NCI-H69 (cell line): ENCODE results near the gene P4HA1.
"Not testable (repeated sequence)": the region's sequence is repeated elsewhere in the genome, so short reads cannot be mapped to it uniquely, and the experiment has no call there.

Experiments used
- DNase-seq: peaks from one replicate; lab custom pipeline; 2025; lab: John Stamatoyannopoulos, UW

P4HA1 gene

GRCh38 chr10:73043766-73044377 lies 52.8 kb downstream of the P4HA1 start:
- no peak for DNase-seq

- DNase-seq: no peak
Observed at GRCh38 chr10:73043319-73043718, 53.3 kb downstream of the P4HA1 start.

GRCh38 chr10:73042130-73042529 lies 54.5 kb downstream of the P4HA1 start:
- DNase-seq: no peak

GRCh38 chr10:73039635-73040034 lies 57.0 kb downstream of the P4HA1 start:
- DNase-seq: no peak

- not testable (repeated sequence) for DNase-seq
Observed at GRCh38 chr10:73036285-73036684, 60.4 kb downstream of the P4HA1 start.

GRCh38 chr10:73032536-73032935 lies 64.1 kb downstream of the P4HA1 start:
- no peak for DNase-seq

GRCh38 chr10:73026623-73027022 lies 70.0 kb downstream of the P4HA1 start:
- DNase-seq: not testable (repeated sequence)

GRCh38 chr10:73023455-73024070 lies 73.1 kb downstream of the P4HA1 start:
- not testable (repeated sequence) for DNase-seq

- not testable (repeated sequence) for DNase-seq
Observed at GRCh38 chr10:73022961-73023360, 73.7 kb downstream of the P4HA1 start.

GRCh38 chr10:73021538-73022164 lies 75.0 kb downstream of the P4HA1 start:
- DNase-seq: not testable (repeated sequence)

GRCh38 chr10:73021050-73021449 lies 75.6 kb downstream of the P4HA1 start:
- DNase-seq: no peak

GRCh38 chr10:73019100-73019499 lies 77.6 kb downstream of the P4HA1 start:
- DNase-seq: no peak

GRCh38 chr10:73018632-73019031 lies 78.0 kb downstream of the P4HA1 start:
- DNase-seq: no peak

- no peak for DNase-seq
Observed at GRCh38 chr10:73017955-73018480, 78.6 kb downstream of the P4HA1 start.

GRCh38 chr10:73015779-73016178 lies 80.9 kb downstream of the P4HA1 start:
- no peak for DNase-seq

- no peak for DNase-seq
Observed at GRCh38 chr10:73003822-73004221, 92.8 kb downstream of the P4HA1 start.

GRCh38 chr10:73000973-73001372 lies 95.7 kb downstream of the P4HA1 start:
- no peak for DNase-seq

- DNase-seq: no peak
Observed at GRCh38 chr10:72997099-72997498, 99.6 kb downstream of the P4HA1 start.

- DNase-seq: not testable (repeated sequence)
Observed at GRCh38 chr10:72995459-72995858, 101.2 kb downstream of the P4HA1 start.

- DNase-seq: not testable (repeated sequence)
Observed at GRCh38 chr10:72989771-72990170, 106.9 kb downstream of the P4HA1 start.

- not testable (repeated sequence) for DNase-seq
Observed at GRCh38 chr10:72984618-72985017, 112.0 kb downstream of the P4HA1 start.

GRCh38 chr10:72981882-72982529 lies 114.7 kb downstream of the P4HA1 start:
- DNase-seq: peak; percentile 12
